GM18951 (cell line): ENCODE data around the gene OTOP3.

Source experiments
- POLR2A ChIP-seq: IDR thresholded peaks from 4 replicates; pipeline ENCODE4 v1.6.1; 2011; ENCODE audit warnings: mild to moderate bottlenecking; ENCODE audit not compliant: insufficient read length, insufficient read depth; ENCODE audit errors: extremely low read depth
- in situ Hi-C: fragments of 300-500 bp; cut with MboI; formaldehyde crosslinking; loops from one replicate; pipeline ENCODE4 v1.12.0; 2022; ENCODE audit warnings: low sequenced_read_pairs, mixed read lengths, inconsistent platforms; ENCODE audit not compliant: unreplicated experiment

The OTOP3 gene

GRCh38 chr17:74951680-74952421 is 16.2 kb downstream of the OTOP3 start:
- TF ChIP-seq POLR2A = no peak
- in situ Hi-C loops = no loop called here

GRCh38 chr17:74952431-74953133 is 16.9 kb downstream of the OTOP3 start:
- TF ChIP-seq POLR2A = no peak
- in situ Hi-C loops = no loop called here

GRCh38 chr17:74953134-74953687 is 17.5 kb downstream of the OTOP3 start:
- TF ChIP-seq POLR2A = no peak
- in situ Hi-C loops = no loop called here

GRCh38 chr17:74954115-74954514 is 18.4 kb downstream of the OTOP3 start:
- no peak for TF ChIP-seq POLR2A
- in situ Hi-C loops = no loop called here

- in situ Hi-C loops = no loop called here
These were observed 19.1 kb downstream of the OTOP3 start for GRCh38 chr17:74954665-74955421.

GRCh38 chr17:74956093-74956492 is 20.4 kb downstream of the OTOP3 start:
- in situ Hi-C loops = no loop called here
- TF ChIP-seq POLR2A = no peak

More at GRCh38 chr17:74954665-74955421, 19.1 kb downstream of the OTOP3 start:
- TF ChIP-seq POLR2A = no peak

- TF ChIP-seq POLR2A = no peak
- in situ Hi-C loops = no loop called here
These were observed 22.4 kb downstream of the OTOP3 start for GRCh38 chr17:74957935-74958740.

GRCh38 chr17:74959826-74960515 is 24.3 kb downstream of the OTOP3 start:
- in situ Hi-C loops = no loop called here

GRCh38 chr17:74960570-74961342 is 25.1 kb downstream of the OTOP3 start:
- no peak for TF ChIP-seq POLR2A
- in situ Hi-C loops = no loop called here

More at GRCh38 chr17:74959826-74960515, 24.3 kb downstream of the OTOP3 start:
- no peak for TF ChIP-seq POLR2A

- no peak for TF ChIP-seq POLR2A
- in situ Hi-C loops = no loop called here
These were observed 26.1 kb downstream of the OTOP3 start for GRCh38 chr17:74961657-74962350.
